Activated CD8-positive, alpha-beta memory T cell treated with anti-CD3 and anti-CD28 coated beads for 36 hours (primary cell): Measurements from ENCODE around the gene EFCAB14. TPM values are rescaled to one million over a fixed set of nuclear protein-coding genes. Genes with fewer than 3 reads are reported as not detected.

ENCODE experiments used
- CTCF ChIA-PET: fragments of 350-600 bp; sonication (Branson Sonifier 250); formaldehyde crosslinking; loops from one replicate; lab custom pipeline; 2021; ENCODE audit warnings: antibody characterized with exemption; lab: Charles Lee
- POLR2A ChIA-PET: fragments of 350-600 bp; sonication (Branson Sonifier 250); formaldehyde crosslinking; loops from one replicate; lab custom pipeline; 2021; ENCODE audit warnings: antibody characterized with exemption; lab: Charles Lee
- total RNA-seq, 2 experiments: library from RNA; stranded (reverse); gene quantifications; one replicate each; pipeline ENCODE4 v1.2.3, GENCODE V29; 2021

EFCAB14 gene
- total RNA-seq, 2 experiments from 2014 or later = 44.9 to 45.6 TPM

GRCh38 chr1:46690931-46691421 lies 27.9 kb downstream of the EFCAB14 start:
- ChIA-PET POLR2A (no interaction called here), CTCF (no interaction called here)

- ChIA-PET CTCF (no interaction called here), POLR2A (no interaction called here)
Observed at GRCh38 chr1:46689897-46690296, 29.0 kb downstream of the EFCAB14 start.

GRCh38 chr1:46689356-46689755 lies 29.6 kb downstream of the EFCAB14 start:
- ChIA-PET CTCF (no interaction called here), POLR2A (no interaction called here)

GRCh38 chr1:46687921-46688509 lies 30.9 kb downstream of the EFCAB14 start:
- POLR2A ChIA-PET = no interaction called here
- CTCF ChIA-PET = interaction anchor here (0.6 kb wide), 1 partner anchor 38 kb away, joined by 3 read pairs; no protein-coding TSS in a partner anchor

GRCh38 chr1:46687093-46687659 lies 31.7 kb downstream of the EFCAB14 start:
- ChIA-PET CTCF (no interaction called here), POLR2A (no interaction called here)

- CTCF ChIA-PET = no interaction called here
- POLR2A ChIA-PET = no interaction called here
Observed at GRCh38 chr1:46686255-46686654, 32.7 kb downstream of the EFCAB14 start.

GRCh38 chr1:46684670-46685069 lies 34.2 kb downstream of the EFCAB14 start:
- ChIA-PET POLR2A (no interaction called here), CTCF (no interaction called here)

- CTCF ChIA-PET = no interaction called here
- POLR2A ChIA-PET = no interaction called here
Observed at GRCh38 chr1:46682064-46682463, 36.9 kb downstream of the EFCAB14 start.

- POLR2A ChIA-PET = no interaction called here
Observed at GRCh38 chr1:46681333-46682034, 37.4 kb downstream of the EFCAB14 start.

GRCh38 chr1:46679789-46680573 lies 38.9 kb downstream of the EFCAB14 start:
- CTCF ChIA-PET = interaction anchor here (0.7 kb wide), 1 partner anchor 116 kb away, joined by 3 read pairs; no protein-coding TSS in a partner anchor
- POLR2A ChIA-PET = no interaction called here

More at GRCh38 chr1:46681333-46682034, 37.4 kb downstream of the EFCAB14 start:
- CTCF ChIA-PET = no interaction called here

GRCh38 chr1:46677339-46677738 lies 41.6 kb downstream of the EFCAB14 start:
- ChIA-PET POLR2A (interaction anchor here (2.1 kb wide), 1 partner anchor 61 kb away, joined by 5 read pairs; no protein-coding TSS in a partner anchor), CTCF (interaction anchor here (1.5 kb wide), 1 partner anchor 42 kb away, joined by 4 read pairs; the partner anchor contains the start of gene EFCAB14)

- POLR2A ChIA-PET = interaction anchor here (2.1 kb wide), 1 partner anchor 61 kb away, joined by 5 read pairs; no protein-coding TSS in a partner anchor
Observed at GRCh38 chr1:46676531-46676930, 42.4 kb downstream of the EFCAB14 start.

GRCh38 chr1:46675549-46676314 lies 43.2 kb downstream of the EFCAB14 start:
- POLR2A ChIA-PET = interaction anchor here (2.1 kb wide), 1 partner anchor 60 kb away, joined by 5 read pairs; no protein-coding TSS in a partner anchor
- CTCF ChIA-PET = interaction anchor here (0.6 kb wide), 1 partner anchor 68 kb away, joined by 4 read pairs; no protein-coding TSS in a partner anchor

More at GRCh38 chr1:46676531-46676930, 42.4 kb downstream of the EFCAB14 start:
- CTCF ChIA-PET = interaction anchor here (0.6 to 0.7 kb wide), 2 partner anchors 69 to 149 kb away, joined by 3 to 4 read pairs; no protein-coding TSS in a partner anchor

GRCh38 chr1:46673749-46674182 lies 45.1 kb downstream of the EFCAB14 start:
- CTCF ChIA-PET = interaction anchor here (0.6 kb wide), 1 partner anchor 12 kb away, joined by 3 read pairs; no protein-coding TSS in a partner anchor
- POLR2A ChIA-PET = no interaction called here

- ChIA-PET POLR2A (no interaction called here), CTCF (no interaction called here)
Observed at GRCh38 chr1:46672696-46673095, 46.2 kb downstream of the EFCAB14 start.

- ChIA-PET POLR2A (no interaction called here), CTCF (no interaction called here)
Observed at GRCh38 chr1:46671554-46671953, 47.4 kb downstream of the EFCAB14 start, which contains the start of gene TEX38. TEX38 (plus strand) TSS chr1:46671854; CDS start chr1:46671935, 81 bp downstream.

- CTCF ChIA-PET = no interaction called here
Observed at GRCh38 chr1:46670134-46670533, 48.8 kb downstream of the EFCAB14 start.

More at GRCh38 chr1:46670134-46670533, 48.8 kb downstream of the EFCAB14 start:
- POLR2A ChIA-PET = no interaction called here
